H9 (cell line): Measurements from ENCODE around the gene ZNF14. TPM values are rescaled to one million over a fixed set of nuclear protein-coding genes. Genes with fewer than 3 reads are reported as not detected.

Experiments used
- DNase-seq: peaks from one replicate; pipeline ENCODE4 v3.0.0-alpha.2; 2017
- H2AFZ ChIP-seq: one replicate; pipeline ENCODE4 v1.6.1; 2013; ENCODE audit warnings: mild to moderate bottlenecking, low read length, control low read depth, moderate library complexity
- H2AK5ac ChIP-seq: 2 replicates; pipeline ENCODE4 v1.6.1; 2013; ENCODE audit warnings: low read length, control low read depth, mixed read lengths; ENCODE audit not compliant: insufficient read length
- H2BK120ac ChIP-seq: one replicate; pipeline ENCODE4 v1.6.1; 2013; ENCODE audit warnings: low read depth, mild to moderate bottlenecking, low read length, control low read depth, inconsistent platforms; ENCODE audit not compliant: poor library complexity, severe bottlenecking
- H2BK12ac ChIP-seq: 2 replicates; pipeline ENCODE4 v1.6.1; 2013; ENCODE audit warnings: low read length, control low read depth, mixed read lengths, low read depth; ENCODE audit not compliant: insufficient read length
- H2BK15ac ChIP-seq: 2 replicates; pipeline ENCODE4 v1.6.1; 2013; ENCODE audit warnings: low read depth, low read length, control low read depth
- H2BK20ac ChIP-seq: one replicate; pipeline ENCODE4 v1.6.1; 2013; ENCODE audit warnings: low read depth, mild to moderate bottlenecking, low read length, control low read depth, inconsistent platforms; ENCODE audit not compliant: poor library complexity, severe bottlenecking
- H2BK5ac ChIP-seq: 2 replicates; pipeline ENCODE4 v1.6.1; 2013; ENCODE audit warnings: low read length, control low read depth, mixed read lengths; ENCODE audit not compliant: insufficient read length
- H3K14ac ChIP-seq: 2 replicates; pipeline ENCODE4 v1.6.1; 2013; ENCODE audit warnings: low read length, control low read depth; ENCODE audit not compliant: insufficient read depth
- H3K18ac ChIP-seq: 2 replicates; pipeline ENCODE4 v1.6.1; 2013; ENCODE audit warnings: low read depth, mild to moderate bottlenecking, mixed read lengths, low read length, control low read depth; ENCODE audit not compliant: insufficient read length
- H3K23ac ChIP-seq: 2 replicates; pipeline ENCODE4 v1.6.1; 2013; ENCODE audit warnings: low read length, control low read depth, mixed read lengths, low read depth; ENCODE audit not compliant: insufficient read length
- H3K23me2 ChIP-seq: 2 replicates; pipeline ENCODE4 v1.6.1; 2013; ENCODE audit warnings: low read depth, mild to moderate bottlenecking, mixed read lengths, low read length, control low read depth; ENCODE audit not compliant: insufficient read length, poor library complexity, severe bottlenecking
- H3K27ac ChIP-seq: 2 replicates; pipeline ENCODE4 v1.5.1; 2013; ENCODE audit warnings: low read length, control low read depth, mixed read lengths, low read depth; ENCODE audit not compliant: insufficient read length
- H3K27me3 ChIP-seq: 2 replicates; pipeline ENCODE4 v1.6.1; 2013; ENCODE audit warnings: low read length, control low read depth, inconsistent platforms; ENCODE audit not compliant: insufficient read depth
- H3K4ac ChIP-seq: 2 replicates; pipeline ENCODE4 v1.6.1; 2013; ENCODE audit warnings: low read depth, mild to moderate bottlenecking, control low read depth, inconsistent platforms, low read length, moderate library complexity
- H3K4me1 ChIP-seq: 2 replicates; pipeline ENCODE4 v1.6.1; 2013; ENCODE audit warnings: low read length, control low read depth, inconsistent platforms; ENCODE audit not compliant: insufficient read depth
- H3K4me2 ChIP-seq: 2 replicates; pipeline ENCODE4 v1.6.1; 2013; ENCODE audit warnings: low read length, control low read depth, mixed read lengths; ENCODE audit not compliant: insufficient read length, insufficient read depth
- H3K56ac ChIP-seq: 2 replicates; pipeline ENCODE4 v1.6.1; 2013; ENCODE audit warnings: low read depth, mild to moderate bottlenecking, mixed read lengths, low read length, control low read depth; ENCODE audit not compliant: insufficient read length
- H3K79me1 ChIP-seq: 2 replicates; pipeline ENCODE4 v1.6.1; 2013; ENCODE audit warnings: low read depth, mild to moderate bottlenecking, moderate library complexity, low read length, control low read depth, inconsistent platforms; ENCODE audit not compliant: insufficient read depth, poor library complexity, severe bottlenecking
- H3K79me2 ChIP-seq: 2 replicates; pipeline ENCODE4 v1.6.1; 2013; ENCODE audit warnings: low read length, control low read depth, inconsistent platforms; ENCODE audit not compliant: insufficient read depth
- H3K9ac ChIP-seq: 2 replicates; pipeline ENCODE4 v1.6.1; 2013; ENCODE audit warnings: low read length, control low read depth, mixed read lengths; ENCODE audit not compliant: insufficient read length; ENCODE audit errors: extremely low read depth
- H3K9me3 ChIP-seq: one replicate; pipeline ENCODE4 v1.6.1; 2013; ENCODE audit warnings: low read depth, low read length, inconsistent platforms; ENCODE audit not compliant: control insufficient read depth
- H3T11ph ChIP-seq: one replicate; pipeline ENCODE4 v1.6.1; 2013; ENCODE audit warnings: mild to moderate bottlenecking, low read length, control low read depth, inconsistent platforms
- H4K20me1 ChIP-seq: one replicate; pipeline ENCODE4 v1.6.1; 2013; ENCODE audit not compliant: control insufficient read depth, insufficient read length, insufficient read depth
- H4K5ac ChIP-seq: 2 replicates; pipeline ENCODE4 v1.6.1; 2013; ENCODE audit warnings: low read depth, mild to moderate bottlenecking, mixed read lengths, low read length, control low read depth; ENCODE audit not compliant: insufficient read length
- H4K8ac ChIP-seq: replicated peaks from 2 replicates; pipeline ENCODE4 v1.6.1; 2013; ENCODE audit warnings: low read length, control low read depth, mixed read lengths, low read depth; ENCODE audit not compliant: insufficient read length
- H4K91ac ChIP-seq: 2 replicates; pipeline ENCODE4 v1.6.1; 2013; ENCODE audit warnings: low read depth, mild to moderate bottlenecking, moderate library complexity, mixed read lengths, low read length, control low read depth; ENCODE audit not compliant: insufficient read length
- H3K27ac Mint-ChIP-seq, 3 experiments: 2 replicates in 2 of 3; 3 replicates in 1 of 3; pipeline ENCODE4 v1.8.0; 2020 to 2021; ENCODE audit warnings: mixed read lengths in 3 of 3, mild to moderate bottlenecking in 1 of 3, moderate library complexity in 1 of 3
- H3K27me3 Mint-ChIP-seq: 2 replicates; pipeline ENCODE4 v1.8.0; 2021; ENCODE audit warnings: low read depth, mild to moderate bottlenecking, moderate library complexity, mixed read lengths
- H3K36me3 Mint-ChIP-seq, 3 experiments: 2 replicates in 2 of 3; 3 replicates in 1 of 3; pipeline ENCODE4 v1.8.0; 2020 to 2021; ENCODE audit warnings: low read depth in 3 of 3, mixed read lengths in 3 of 3; ENCODE audit not compliant: insufficient read depth in 1 of 3
- H3K4me1 Mint-ChIP-seq, 2 experiments: 2 replicates each; pipeline ENCODE4 v1.8.0; 2020; ENCODE audit warnings: mixed read lengths in 2 of 2
- H3K4me3 Mint-ChIP-seq, 2 experiments: 2 replicates in 1 of 2; 3 replicates in 1 of 2; pipeline ENCODE4 v1.8.0; 2020 to 2021; ENCODE audit warnings: mild to moderate bottlenecking in 2 of 2, mixed read lengths in 2 of 2, moderate library complexity in 1 of 2
- H3K9me3 Mint-ChIP-seq, 2 experiments: 2 replicates in 1 of 2; 3 replicates in 1 of 2; pipeline ENCODE4 v1.8.0; 2020; ENCODE audit warnings: mild to moderate bottlenecking in 2 of 2, mixed read lengths in 2 of 2, moderate library complexity in 1 of 2
- WGBS: extraction: QIAGEN DNeasy Blood & Tissue Kit; methylation state at CpG from one replicate; pipeline ENCODE4 v1.1.7; 2013; ENCODE audit warnings: missing lambda C conversion rate, low lambda C conversion rate, mixed read lengths; ENCODE audit not compliant: insufficient read length; ENCODE audit errors: extremely low coverage; 5-methylcytosine and 5-hydroxymethylcytosine counted together
- total RNA-seq: library from RNA; stranded (reverse); gene quantifications from 2 replicates; pipeline ENCODE4 v1.2.1, GENCODE V29; 2021
- TF ChIP-seq, protein P1 (sequence below): fragments of 200-600 bp; sonication (generic); conservative IDR thresholded peaks from 3 replicates; pipeline ENCODE4 v1.8.0; 2021; ENCODE audit warnings: antibody characterized with exemption, mild to moderate bottlenecking

The ZNF14 gene
- total RNA-seq, 1 experiment from 2014 or later = 8.3 TPM

DNA sequence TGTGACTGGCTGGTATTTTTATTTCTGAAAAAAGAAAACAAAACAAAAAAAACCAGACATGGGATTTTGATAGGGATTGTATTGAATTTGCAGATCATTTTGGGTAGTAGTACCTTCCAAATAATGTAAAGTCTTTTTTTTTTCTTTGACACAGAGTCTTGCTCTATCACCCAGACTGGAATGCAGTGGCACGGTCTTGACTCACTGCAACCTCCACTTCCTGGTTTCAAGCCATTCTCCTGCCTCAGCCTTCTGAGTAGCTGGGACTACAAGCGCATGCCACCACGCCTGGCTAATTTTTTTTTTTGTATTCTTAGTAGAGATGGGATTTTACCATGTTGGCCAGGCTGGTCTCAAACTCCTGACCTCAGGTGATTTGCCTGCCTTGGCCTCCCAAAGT lies 60.1 kb downstream of the ZNF14 start:
- H3K9me3 Mint-ChIP-seq = peaks cover 3 to 26% of the 10 kb centered on the region in 2 experiments; a peak in 4 of 5 replicates
- Histone ChIP-seq H4K20me1 (no peaks in the 10 kb centered on the region), H3K79me2 (peaks cover 13% of the 10 kb centered on the region; the same call in 1 of the 2 replicates), H2BK20ac (no peak overlapping the region), H3K79me1 (peaks cover 17% of the 10 kb centered on the region), H3K56ac (no peak overlapping the region), H2AK5ac (no peak overlapping the region), H2BK120ac (no peak overlapping the region), H2BK12ac (no peak overlapping the region), H3K4me2 (no peak overlapping the region), H4K8ac (no peak overlapping the region), H3T11ph (no peak overlapping the region), H2AFZ (no peak overlapping the region), H3K4me1 (peaks cover 4% of the 10 kb centered on the region; the same call in 1 of the 2 replicates), H3K23me2 (peaks cover 16% of the 10 kb centered on the region), H3K27me3 (no peaks in the 10 kb centered on the region), H4K5ac (no peak overlapping the region), H3K9me3 (no peaks in the 10 kb centered on the region), H3K14ac (no peak overlapping the region), H4K91ac (no peak overlapping the region), H3K23ac (no peak overlapping the region), H2BK15ac (no peak overlapping the region), H3K4ac (no peak overlapping the region), H2BK5ac (no peak overlapping the region), H3K9ac (no peak overlapping the region), H3K18ac (no peak overlapping the region), H3K27ac (no peak overlapping the region)
- H3K36me3 Mint-ChIP-seq = peaks cover 53 to 62% (median 61%) of the 10 kb centered on the region in 3 experiments
- no peaks in the 10 kb centered on the region for H3K27me3 Mint-ChIP-seq
- no peak overlapping the region for H3K27ac Mint-ChIP-seq
- no peak for DNase-seq
- no CpG with 5 or more reads among the region's 3 CpGs for WGBS
- no peak overlapping the region for H3K4me3 Mint-ChIP-seq
- TF ChIP-seq, protein P1, sequence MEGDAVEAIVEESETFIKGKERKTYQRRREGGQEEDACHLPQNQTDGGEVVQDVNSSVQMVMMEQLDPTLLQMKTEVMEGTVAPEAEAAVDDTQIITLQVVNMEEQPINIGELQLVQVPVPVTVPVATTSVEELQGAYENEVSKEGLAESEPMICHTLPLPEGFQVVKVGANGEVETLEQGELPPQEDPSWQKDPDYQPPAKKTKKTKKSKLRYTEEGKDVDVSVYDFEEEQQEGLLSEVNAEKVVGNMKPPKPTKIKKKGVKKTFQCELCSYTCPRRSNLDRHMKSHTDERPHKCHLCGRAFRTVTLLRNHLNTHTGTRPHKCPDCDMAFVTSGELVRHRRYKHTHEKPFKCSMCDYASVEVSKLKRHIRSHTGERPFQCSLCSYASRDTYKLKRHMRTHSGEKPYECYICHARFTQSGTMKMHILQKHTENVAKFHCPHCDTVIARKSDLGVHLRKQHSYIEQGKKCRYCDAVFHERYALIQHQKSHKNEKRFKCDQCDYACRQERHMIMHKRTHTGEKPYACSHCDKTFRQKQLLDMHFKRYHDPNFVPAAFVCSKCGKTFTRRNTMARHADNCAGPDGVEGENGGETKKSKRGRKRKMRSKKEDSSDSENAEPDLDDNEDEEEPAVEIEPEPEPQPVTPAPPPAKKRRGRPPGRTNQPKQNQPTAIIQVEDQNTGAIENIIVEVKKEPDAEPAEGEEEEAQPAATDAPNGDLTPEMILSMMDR = no peak
- H3K4me1 Mint-ChIP-seq = peaks cover 25 to 26% of the 10 kb centered on the region in 2 experiments
